HG02840 (cell line): ENCODE data around the gene HMGB2.

ENCODE experiments used
- ATAC-seq: cut with Tn5 transposase; IDR thresholded peaks from one replicate; pipeline ENCODE4 v1.9.1; 2021; ENCODE audit warnings: mild to moderate bottlenecking, moderate library complexity, moderate number of reproducible peaks; ENCODE audit not compliant: unreplicated experiment, low FRiP score

Gene HMGB2

DNA sequence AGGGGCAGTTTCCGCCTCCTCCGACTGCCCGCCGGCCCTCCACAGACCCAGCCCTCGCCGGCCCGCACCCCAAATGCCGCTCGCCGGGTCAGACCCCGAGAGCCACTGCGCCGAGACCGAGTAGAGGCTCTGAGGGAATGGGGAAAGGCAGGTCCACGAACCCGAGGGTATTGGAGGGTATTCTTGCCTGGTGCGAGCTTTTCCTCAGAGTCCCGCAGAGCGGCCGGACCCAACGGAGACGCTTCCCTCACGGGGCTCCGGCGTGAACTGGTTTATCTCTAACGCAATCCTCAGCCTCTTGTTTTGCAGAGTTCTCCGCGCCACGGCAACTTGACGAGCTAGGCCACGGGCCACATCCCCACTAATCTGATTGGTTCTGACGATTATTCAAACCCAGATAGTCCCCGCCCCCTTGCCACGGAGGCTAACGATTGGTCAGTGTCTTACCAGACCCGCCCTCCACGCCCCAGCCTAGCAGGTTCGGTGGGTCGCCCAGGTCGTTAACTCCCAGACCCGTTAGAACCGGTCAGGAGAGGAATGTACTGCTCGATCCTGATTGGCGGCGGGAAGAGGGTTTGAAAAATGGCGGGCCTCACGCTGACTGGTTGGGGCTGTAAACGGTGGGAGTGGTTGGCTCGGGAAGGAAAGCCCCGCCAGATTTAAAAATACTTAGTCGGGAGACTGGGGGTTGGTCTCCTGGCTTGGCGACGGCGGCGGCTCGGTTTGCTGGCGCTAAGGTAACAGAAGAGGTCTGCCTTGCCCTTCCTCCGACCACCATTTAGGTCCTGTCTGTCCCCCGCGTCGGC, at the start of gene HMGB2:
HMGB2 (minus strand) TSS at position 274 of the 806 bp plus-strand sequence. CDS start 709 bp downstream, outside the sequence.
- peak; percentile 94 for ATAC-seq

DNA sequence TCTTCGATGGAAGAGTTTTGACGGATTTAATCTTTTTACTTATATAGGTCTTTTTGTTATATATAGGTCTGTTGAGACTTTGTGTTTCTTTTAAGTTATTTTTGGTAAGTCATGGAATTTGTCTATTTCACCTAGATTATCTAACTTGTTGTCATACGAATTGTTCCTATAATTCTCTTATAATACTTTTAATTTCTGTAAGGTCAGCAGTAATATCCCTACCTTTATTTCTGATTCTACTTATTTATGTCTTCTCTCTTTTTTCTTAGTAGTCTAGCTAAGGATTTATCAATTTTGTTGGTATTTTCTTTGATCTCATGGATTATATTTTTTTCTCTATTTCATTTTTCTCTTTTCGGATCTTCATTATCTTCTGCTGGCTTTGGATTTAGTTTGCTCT, 48.2 kb upstream of the HMGB2 start:
- no peak for ATAC-seq

DNA sequence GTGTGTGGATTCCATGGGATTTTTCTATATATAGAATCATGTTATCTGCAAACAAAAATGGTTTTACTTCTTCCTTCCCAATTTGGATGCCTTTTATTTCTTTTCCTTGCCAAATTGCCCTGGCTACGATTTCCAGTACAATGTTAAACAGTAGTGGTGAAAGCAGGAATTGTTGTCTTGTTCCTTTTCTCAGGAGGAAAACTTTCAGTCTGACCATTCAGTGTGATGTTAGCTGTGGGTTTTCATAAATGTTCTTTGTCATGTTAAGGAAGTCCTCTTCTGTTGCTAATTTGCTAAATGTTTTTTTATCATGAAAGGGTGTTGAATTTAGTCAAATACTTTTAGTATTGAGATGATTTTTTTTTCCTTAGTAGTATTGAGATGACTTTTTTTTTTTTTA, 47.5 kb upstream of the HMGB2 start:
- ATAC-seq = no peak

DNA sequence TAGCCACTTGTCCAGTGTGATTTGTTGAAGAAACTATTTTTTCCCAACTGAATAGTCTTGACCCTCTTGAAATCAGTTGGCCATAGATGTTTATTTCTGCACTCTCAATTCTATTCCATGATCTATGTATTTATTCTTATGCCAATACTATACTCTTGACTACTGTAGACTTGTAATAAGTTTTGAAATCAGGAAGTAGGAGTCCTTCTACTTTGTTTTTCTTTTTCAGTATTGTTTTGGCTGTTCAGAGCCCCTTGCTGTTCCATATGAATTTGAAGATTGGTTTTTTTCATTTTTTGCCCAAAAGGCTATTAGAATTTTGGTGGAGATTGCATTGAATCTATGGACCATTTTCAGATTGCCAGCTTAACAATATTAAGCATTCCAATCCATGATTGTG, 46.8 kb upstream of the HMGB2 start:
- ATAC-seq = no peak

DNA sequence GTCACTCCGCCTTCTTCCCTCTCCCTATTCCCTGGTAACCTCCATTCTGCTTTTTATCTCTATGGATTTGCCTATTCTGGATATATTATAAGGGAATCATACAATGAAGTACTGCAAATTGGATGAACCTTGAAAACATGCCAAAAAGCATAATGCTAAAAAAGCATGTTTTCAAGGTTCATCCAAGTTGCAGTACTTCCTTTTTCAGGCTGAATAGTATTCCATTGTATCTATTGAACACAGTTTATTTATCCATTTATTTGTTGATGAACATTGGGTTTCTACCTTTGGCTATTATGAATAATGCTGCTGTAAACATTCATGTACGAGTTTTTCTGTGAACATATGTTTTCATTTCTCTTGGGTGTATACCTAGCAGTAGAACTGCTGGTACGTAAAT, 45.8 kb upstream of the HMGB2 start:
- no peak for ATAC-seq

DNA sequence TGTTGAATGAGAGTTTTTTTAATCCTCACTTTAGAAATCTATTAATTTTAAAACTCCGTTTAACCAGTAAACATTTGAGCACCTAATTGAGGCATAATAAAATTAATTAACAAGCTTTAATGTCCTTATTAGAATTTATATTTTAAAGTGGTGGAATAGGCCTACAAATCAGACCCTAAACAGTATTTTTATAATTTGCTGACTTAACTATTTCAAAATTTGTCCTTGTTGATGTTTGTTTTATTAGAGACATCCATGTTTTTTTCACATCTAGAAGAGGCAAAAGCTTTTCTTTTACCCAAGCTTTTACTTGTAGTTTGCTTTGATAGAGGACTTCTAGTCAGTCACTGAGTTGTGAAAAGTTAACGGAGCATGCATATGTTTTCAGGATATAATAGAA, 40.4 kb upstream of the HMGB2 start:
- no peak for ATAC-seq

DNA sequence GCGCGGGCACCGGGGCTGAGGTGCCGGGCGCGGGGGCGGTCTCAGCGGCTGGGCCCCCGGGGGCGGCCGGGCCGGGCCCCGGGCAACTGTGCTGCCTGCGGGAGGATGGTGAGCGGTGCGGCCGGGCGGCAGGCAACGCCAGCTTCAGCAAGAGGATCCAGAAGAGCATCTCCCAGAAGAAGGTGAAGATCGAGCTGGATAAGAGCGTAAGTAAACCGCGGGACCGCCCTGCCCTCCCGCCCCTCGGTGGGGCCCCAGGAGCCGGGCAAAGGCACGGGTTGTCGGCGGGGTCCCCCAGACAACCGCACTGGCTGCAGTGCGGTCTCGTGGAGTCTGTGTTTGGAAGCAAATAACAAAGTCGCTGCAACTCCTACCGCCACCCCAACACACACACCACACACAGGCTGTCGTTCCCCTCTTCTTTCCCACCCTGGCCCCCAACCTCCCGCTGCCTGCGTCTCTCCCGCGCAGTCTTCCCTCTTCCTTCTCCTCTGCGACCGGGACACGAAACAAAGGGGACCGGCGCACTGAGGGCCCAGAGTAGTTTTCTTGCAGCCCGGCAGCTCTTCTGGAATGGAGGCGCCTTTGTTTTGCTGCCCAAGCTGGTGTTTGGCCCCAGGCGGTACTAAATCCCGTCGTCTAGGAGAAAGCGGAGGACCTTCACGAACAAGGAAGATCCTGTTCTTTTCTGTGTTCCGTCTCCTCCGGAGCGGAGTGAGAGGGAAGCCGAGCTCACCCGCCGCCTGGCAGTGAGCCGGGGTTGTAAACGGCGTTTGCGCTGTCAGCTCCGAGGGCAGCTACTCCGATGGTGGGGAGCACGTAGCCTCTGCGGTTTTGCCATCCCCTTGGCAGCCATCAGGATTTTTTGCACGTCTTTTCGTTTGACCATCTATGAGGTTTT, 37.4 kb upstream of the HMGB2 start:
- peak; percentile 26 for ATAC-seq

DNA sequence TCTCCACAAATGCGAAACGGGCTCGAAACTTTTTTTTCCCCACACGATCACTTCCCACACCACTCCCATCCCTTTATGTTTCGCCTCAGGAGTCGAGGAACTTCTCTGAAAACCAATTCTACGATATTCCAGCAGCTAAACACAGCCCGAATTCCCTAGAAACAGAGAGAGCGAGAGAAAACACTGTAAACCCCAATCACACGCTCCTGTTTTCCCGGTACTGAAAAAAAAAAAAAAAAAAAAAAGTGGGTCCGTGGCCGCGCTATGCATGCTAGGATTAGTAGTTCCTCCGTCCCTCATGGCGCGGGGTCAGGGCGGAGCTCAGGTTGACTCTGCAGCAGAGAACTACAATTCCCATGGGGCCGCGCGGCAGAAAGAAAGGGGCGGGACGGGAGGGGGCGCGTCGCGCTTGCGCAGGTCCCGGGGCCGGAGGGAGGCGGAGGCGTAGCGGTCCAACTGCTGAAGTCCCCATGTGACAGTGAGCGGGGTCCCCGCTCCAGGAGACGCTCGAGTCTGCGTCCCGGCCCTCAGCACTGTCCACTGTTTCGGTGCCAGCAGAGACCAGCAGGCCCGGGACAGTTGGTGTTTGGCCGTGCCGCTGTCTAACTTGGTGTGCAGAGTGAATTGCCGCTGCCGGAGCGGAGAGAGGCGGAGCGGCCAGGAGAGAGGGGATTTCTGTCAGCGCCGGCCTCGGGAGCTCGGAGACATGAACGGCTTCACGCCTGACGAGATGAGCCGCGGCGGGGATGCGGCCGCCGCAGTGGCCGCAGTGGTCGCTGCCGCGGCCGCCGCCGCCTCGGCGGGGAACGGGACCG, 36.5 kb upstream of the HMGB2 start, which contains the start of gene SAP30:
SAP30 (plus strand) TSS at position 478 of the 815 bp plus-strand sequence; CDS start at position 707, 229 bp downstream.
- ATAC-seq = peak; percentile 76

DNA sequence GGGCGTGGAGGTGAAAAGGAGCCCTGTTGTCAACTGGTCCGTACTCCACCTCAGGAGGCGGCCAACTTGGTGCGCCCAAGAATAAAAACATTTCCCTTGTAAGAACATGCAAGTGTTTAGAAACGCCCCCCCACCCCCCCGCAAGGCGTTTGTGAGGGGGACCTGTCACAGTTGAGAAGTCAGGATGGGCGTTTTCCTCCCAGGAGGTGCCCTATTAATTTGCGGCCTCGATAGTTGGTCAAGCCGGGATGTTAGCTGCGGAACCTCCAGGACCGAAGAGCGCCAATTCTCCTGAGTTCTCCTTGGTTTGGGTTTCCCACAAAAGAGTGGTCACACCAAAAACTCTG, 35.9 kb upstream of the HMGB2 start:
- ATAC-seq = peak; percentile 2

DNA sequence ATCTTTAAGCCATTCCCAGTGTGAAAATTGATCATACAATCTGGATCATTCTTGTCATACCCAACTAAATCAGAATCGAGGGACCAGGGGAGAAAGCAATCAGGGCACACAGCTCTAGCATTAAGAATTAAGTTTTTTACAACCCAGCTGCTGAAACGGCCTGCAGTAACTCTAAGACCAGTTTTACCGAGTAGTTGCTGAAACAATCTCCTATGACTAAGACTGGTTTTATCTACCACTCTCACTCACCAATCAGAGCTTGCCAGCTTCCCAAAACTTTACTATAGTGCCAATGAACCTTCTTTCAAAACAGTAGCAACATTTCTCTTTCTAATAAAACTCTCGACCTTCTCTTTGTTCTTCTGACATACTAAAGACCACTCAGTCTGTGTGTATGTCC, 33.8 kb upstream of the HMGB2 start:
- ATAC-seq = no peak

DNA sequence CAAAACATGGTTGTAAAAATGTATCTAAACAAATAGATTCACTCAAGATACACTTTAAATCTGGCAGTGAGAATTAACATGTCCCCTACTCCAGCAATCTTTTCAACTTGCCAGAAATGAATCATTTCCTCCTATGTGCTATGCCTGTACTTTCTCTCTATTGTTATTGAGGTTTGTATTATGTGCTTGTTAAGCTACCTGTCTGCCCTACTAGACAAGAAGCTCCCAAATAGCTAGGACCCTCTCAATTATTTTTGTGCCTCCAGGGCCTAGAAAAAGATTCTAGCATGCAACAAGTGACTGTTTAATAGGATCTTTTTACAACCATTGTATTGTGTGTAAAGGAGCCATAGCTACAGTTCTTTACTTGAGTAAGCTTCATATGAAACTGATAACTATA, 33.1 kb upstream of the HMGB2 start:
- no peak for ATAC-seq

DNA sequence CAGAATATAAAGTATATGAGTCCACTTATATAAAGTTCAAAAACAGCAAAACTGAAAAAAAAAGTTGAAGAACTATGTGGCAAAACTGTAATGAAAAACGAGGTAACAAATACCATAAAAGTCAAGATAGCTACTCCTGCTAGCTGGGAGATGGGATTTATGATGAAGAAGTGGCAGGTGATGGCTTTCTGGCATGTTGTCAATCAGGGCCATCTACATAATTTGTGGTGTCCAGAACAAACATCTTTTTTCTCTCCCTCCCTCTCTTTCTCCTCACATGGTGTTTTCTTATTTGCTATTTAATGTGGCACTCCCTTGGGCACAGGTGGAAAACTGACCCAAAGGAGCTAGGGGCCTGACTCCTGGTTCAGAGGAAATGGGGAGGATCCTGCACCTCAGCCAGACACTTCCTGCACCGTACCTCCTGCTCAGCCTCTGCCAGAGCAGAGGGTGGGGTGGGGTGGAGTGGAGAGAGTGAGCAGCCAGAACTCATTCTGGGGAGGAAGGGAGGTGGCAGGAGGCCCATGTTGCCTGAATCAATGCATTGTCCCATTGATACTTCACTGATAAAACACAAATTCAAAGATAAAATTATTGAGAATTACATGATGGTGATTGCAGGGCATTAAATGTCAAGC, 31.3 kb upstream of the HMGB2 start:
- ATAC-seq = no peak

DNA sequence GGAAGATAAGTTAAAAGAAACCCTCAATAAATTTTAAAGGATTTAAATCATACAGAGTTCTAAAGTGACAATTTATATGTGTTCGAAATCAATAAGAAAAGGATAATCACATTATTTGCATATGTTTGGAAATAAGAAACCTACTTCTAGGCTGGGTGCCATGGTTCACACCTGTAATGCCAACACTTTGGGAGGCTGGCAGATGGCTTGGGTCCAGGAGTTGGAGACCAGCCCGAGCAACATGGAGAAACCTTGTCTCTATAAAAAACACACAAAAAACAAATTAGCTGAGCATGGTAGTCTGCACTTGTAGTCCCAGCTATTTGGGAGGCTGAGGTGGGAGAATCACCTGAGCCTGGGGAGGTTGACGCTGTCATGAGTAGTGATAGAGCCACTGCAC, 28.5 kb upstream of the HMGB2 start:
- no peak for ATAC-seq

DNA sequence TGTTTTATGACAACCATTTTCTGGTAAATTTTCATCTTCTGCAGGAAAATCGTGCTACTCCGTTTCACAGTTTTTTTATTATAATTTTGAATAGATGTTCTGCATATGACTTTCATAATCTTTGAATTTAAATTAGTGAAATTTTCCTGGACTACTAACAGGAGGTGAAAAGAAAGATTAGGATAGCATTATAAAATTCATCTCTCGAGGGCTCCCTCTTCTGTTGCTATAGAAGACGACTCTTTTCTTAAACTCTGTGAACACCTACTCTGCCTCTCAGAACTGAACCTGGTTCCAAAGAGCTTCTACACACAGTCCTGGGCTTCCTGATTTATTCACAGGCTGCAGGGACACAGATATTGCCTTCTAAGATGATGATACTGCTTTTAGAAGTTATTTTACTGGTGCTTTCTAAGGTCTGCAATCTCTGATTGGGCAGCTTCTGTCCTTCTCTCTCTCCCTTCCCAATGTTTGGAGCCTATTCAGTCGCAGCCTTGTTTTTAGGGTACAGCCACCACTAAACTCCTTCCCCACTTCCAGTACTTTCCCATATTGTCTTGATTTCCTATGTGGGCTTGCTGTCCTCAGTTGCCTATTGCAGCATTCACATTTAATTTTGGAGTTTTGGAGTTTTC, 26.5 kb upstream of the HMGB2 start:
- no peak for ATAC-seq

DNA sequence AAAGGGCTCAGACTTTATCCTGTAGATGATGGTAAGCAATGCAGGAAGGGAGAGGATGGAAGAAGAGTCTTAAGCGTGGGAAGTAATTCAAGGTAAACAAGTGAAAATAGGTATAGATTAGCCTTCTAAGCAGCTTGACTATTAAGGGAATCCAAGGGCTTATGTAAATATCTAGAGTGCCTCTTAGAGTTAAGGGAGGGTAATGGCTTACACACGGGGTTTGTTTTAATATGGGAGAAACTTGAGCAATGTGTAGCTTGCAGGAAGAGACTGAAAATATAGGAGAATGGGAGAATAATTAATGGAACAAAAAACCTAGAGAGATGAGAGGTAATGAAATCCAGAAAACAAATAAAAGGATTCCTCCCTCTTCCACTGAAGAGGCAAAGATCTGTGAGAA, 23.8 kb upstream of the HMGB2 start:
- no peak for ATAC-seq

DNA sequence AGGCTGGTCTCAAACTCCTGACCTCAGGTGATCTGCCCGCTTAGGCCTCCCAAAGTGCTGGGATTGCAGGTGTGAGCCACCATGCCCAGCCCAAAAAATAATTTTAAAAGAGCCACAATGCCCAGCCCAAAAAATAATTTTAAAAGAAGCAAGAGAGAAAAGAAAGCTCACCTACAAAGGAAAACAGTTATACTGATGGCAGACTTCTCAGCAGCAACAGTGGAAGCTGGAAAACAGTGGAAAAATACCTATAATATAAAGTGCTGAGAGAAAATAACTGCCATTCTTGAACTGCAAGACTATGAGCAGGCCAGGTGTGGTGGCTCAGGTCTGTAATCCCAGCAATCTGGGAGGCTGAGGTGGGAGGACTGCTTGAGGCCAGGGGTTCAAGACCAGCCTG, 13.3 kb upstream of the HMGB2 start:
- ATAC-seq = no peak

DNA sequence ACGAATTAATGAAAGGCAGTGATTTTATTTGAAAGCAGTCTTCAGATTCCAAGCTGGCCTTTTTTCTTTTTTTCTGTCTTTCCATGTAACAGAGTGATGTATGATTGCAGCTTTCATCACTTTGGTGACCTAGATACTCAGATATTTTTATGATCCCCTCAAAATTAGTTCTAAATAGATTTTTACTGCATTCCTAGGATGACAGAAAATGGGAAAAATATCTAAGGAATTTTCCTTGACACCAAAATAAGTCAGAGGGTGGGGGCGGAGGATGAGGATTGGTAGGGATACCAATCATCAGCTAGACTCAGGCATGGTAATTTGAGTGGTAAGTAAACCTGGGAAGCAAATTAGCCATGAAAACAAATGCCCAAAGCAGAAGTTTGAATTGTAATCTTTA, 11.9 kb upstream of the HMGB2 start:
- ATAC-seq = no peak

DNA sequence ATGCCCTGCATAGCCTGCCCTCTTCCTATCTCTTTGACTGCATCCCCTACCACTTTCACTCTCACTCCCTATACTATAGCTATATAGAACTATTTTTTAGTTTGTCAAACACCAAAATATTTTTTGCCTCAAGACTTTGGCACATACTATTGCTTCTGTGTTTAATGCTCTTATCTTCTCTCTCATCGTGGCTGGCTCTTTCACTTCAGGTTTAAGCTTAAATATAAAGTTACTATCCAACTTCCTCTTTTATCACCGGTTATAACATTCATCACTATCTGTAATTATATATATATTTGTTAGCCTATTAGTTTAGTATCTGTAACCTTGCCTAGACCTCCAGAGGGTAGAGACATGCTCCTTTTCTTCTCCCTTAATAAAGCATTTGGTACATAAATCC, 11.5 kb upstream of the HMGB2 start:
- ATAC-seq = no peak

DNA sequence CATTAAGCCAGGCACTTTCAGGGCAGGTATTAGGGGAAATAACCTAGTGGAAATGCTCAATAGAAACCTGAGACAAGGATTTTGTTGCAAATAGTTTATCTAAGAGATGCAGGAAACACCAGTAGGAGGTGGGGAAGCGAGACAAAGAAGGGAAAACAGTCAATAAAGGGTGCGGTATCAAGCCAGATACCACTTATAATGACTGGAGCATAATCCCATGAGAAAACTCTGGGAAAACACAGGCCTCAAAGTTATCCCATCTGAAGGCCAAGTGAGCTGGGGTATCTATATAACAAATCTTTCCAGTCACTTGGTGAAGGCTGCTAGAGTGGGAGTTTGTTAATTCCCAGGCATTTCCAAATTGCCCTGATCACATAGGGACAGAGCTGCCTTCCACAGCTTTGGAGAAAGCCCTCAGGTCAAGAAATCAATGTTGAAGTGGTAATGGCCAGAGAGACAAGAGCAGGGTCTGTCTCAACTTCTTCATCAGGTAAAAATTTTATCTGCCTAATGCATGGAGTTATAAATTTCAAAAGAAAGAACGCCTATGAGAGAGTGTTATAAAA, 9.8 kb upstream of the HMGB2 start:
- no peak for ATAC-seq

DNA sequence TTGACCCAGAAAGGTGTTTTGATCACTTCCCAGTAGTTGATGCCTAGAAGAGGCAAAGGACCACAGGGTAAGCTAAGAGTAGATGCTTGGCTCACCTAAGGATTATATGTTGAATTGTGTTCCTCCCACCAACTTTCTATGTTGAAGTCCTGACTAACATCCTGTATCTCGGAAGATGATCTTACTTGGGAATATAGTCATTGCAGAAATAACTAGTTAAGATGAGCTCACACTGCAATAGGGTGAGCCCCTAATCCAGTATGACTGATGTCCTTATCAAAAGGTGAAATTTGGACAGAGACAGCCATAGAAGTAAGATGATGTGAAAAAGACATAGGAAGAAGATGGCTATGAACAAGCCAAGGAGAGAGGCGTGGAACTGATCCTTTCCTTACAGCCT, 3.3 kb upstream of the HMGB2 start:
- no peak for ATAC-seq
